VCaP (cell line): ENCODE data around the gene ARL15.
A peak's percentile ranks its signal among the peaks of the same experiment; 100 is the strongest.

Source experiments
- H3K27ac ChIP-seq: fragments of 450-650 bp; 2 replicates; pipeline ENCODE4 v1.5.1; 2017
- CTCF ChIP-seq: fragments of 450-650 bp; conservative IDR thresholded peaks from 2 replicates; pipeline ENCODE4 v1.5.1; 2017; ENCODE audit warnings: mild to moderate bottlenecking, moderate library complexity

ARL15 gene

GRCh38 chr5:54323495-54323894 lies 13.1 kb upstream of the ARL15 start:
- no peak for TF ChIP-seq CTCF
- no peak overlapping the region for H3K27ac ChIP-seq

- H3K27ac ChIP-seq: no peak overlapping the region
- no peak for TF ChIP-seq CTCF
Measured at GRCh38 chr5:54320256-54320655, 9.9 kb upstream of the ARL15 start.

GRCh38 chr5:54317511-54318260 lies 7.3 kb upstream of the ARL15 start:
- no peak for TF ChIP-seq CTCF
- no peak overlapping the region for H3K27ac ChIP-seq

- no peak for TF ChIP-seq CTCF
- H3K27ac ChIP-seq: peak overlapping the region; percentile 42
Measured at GRCh38 chr5:54315736-54316528, 5.6 kb upstream of the ARL15 start.

- no peak for TF ChIP-seq CTCF
- H3K27ac ChIP-seq: no peak overlapping the region
Measured at GRCh38 chr5:54313311-54314270, 3.2 kb upstream of the ARL15 start.

GRCh38 chr5:54312499-54312898 lies 2.1 kb upstream of the ARL15 start:
- H3K27ac ChIP-seq: no peak overlapping the region
- TF ChIP-seq CTCF: no peak
